Measurements from ENCODE around the gene SLC7A6. TPM values are rescaled to one million over a fixed set of nuclear protein-coding genes. Genes with fewer than 3 reads are reported as not detected.
"Not testable (repeated sequence)": the region's sequence is repeated elsewhere in the genome, so short reads cannot be mapped to it uniquely, and the experiment has no call there.

SLC7A6 gene
- total RNA-seq, 2 donors from 2014 or later = 99.8 to 131 TPM

GRCh38 chr16:68284847-68285246 lies 20.5 kb downstream of the SLC7A6 start:
- Mint-ChIP-seq H3K27me3 (ENCODE audit: low read depth) (no peaks in the 10 kb centered on the region), H3K4me1 (ENCODE audit: low read depth) (peaks cover 96% of the 10 kb centered on the region), H3K36me3 (ENCODE audit: insufficient read depth in 2 of 2) (peaks cover 12 to 34% of the 10 kb centered on the region in 2 donors), H3K27ac (peak overlapping the region; percentile 95), H3K4me3 (peak overlapping the region; percentile 48 to 66), H3K9me3 (no peaks in the 10 kb centered on the region)
- DNase-seq = no peak
- no peak for ATAC-seq (replicated peaks in 1 of 2)

GRCh38 chr16:68285683-68286082 lies 21.4 kb downstream of the SLC7A6 start:
- H3K4me3 Mint-ChIP-seq = peak overlapping the region; percentile 66 to 79
- no peaks in the 10 kb centered on the region for H3K27me3 Mint-ChIP-seq (ENCODE audit: low read depth)
- H3K27ac Mint-ChIP-seq = peak overlapping the region; percentile 68
- no peak for ATAC-seq (replicated peaks in 1 of 2)
- DNase-seq = no peak
- H3K9me3 Mint-ChIP-seq = no peaks in the 10 kb centered on the region
- H3K36me3 Mint-ChIP-seq (ENCODE audit: insufficient read depth in 2 of 2) = peaks cover 12 to 36% of the 10 kb centered on the region in 2 donors
- peaks cover 100% of the 10 kb centered on the region for H3K4me1 Mint-ChIP-seq (ENCODE audit: low read depth)

- peaks cover 14 to 37% of the 10 kb centered on the region in 2 donors for H3K36me3 Mint-ChIP-seq (ENCODE audit: insufficient read depth in 2 of 2)
- peak overlapping the region; percentile 68 for H3K27ac Mint-ChIP-seq
- H3K27me3 Mint-ChIP-seq (ENCODE audit: low read depth) = no peaks in the 10 kb centered on the region
- no peaks in the 10 kb centered on the region for H3K9me3 Mint-ChIP-seq
- H3K4me1 Mint-ChIP-seq (ENCODE audit: low read depth) = peaks cover 100% of the 10 kb centered on the region
- peak; percentile 26 to 37 for ATAC-seq (replicated peaks in 1 of 2)
- DNase-seq = no peak
- peak overlapping the region; percentile 66 to 79 for H3K4me3 Mint-ChIP-seq
These were observed 22.1 kb downstream of the SLC7A6 start for GRCh38 chr16:68286153-68287074.

GRCh38 chr16:68287276-68288251 lies 23.2 kb downstream of the SLC7A6 start:
- H3K36me3 Mint-ChIP-seq (ENCODE audit: insufficient read depth in 2 of 2) = peaks cover 10 to 37% of the 10 kb centered on the region in 2 donors
- peak overlapping the region; percentile 53 to 79 for H3K4me3 Mint-ChIP-seq
- DNase-seq (peak; percentile 49 to 50), ATAC-seq (replicated peaks in 1 of 2) (peak; percentile 40 to 52)
- H3K9me3 Mint-ChIP-seq = no peaks in the 10 kb centered on the region
- H3K4me1 Mint-ChIP-seq (ENCODE audit: low read depth) = peaks cover 98% of the 10 kb centered on the region
- no peaks in the 10 kb centered on the region for H3K27me3 Mint-ChIP-seq (ENCODE audit: low read depth)
- peak overlapping the region; percentile 89 for H3K27ac Mint-ChIP-seq

GRCh38 chr16:68288252-68288650 lies 23.9 kb downstream of the SLC7A6 start:
- Mint-ChIP-seq H3K4me3 (peak overlapping the region; percentile 53 to 79), H3K4me1 (ENCODE audit: low read depth) (peaks cover 95% of the 10 kb centered on the region), H3K27ac (peak overlapping the region; percentile 89), H3K9me3 (no peaks in the 10 kb centered on the region), H3K27me3 (ENCODE audit: low read depth) (no peaks in the 10 kb centered on the region), H3K36me3 (ENCODE audit: insufficient read depth in 2 of 2) (peaks cover 10 to 38% of the 10 kb centered on the region in 2 donors)
- no peak for ATAC-seq (replicated peaks in 1 of 2)
- DNase-seq = no peak

- H3K9me3 Mint-ChIP-seq; H3K27me3 Mint-ChIP-seq (ENCODE audit: low read depth); ATAC-seq (replicated peaks in 1 of 2); DNase-seq: not testable (repeated sequence)
- Mint-ChIP-seq H3K4me3 (peak overlapping the region; percentile 44 to 51), H3K4me1 (ENCODE audit: low read depth) (peaks cover 94% of the 10 kb centered on the region), H3K36me3 (ENCODE audit: insufficient read depth in 2 of 2) (peaks cover 14 to 41% of the 10 kb centered on the region in 2 donors), H3K27ac (peak overlapping the region; percentile 89)
These were observed 24.5 kb downstream of the SLC7A6 start for GRCh38 chr16:68288796-68289195.

GRCh38 chr16:68289202-68289601 lies 24.9 kb downstream of the SLC7A6 start:
- H3K36me3 Mint-ChIP-seq (ENCODE audit: insufficient read depth in 2 of 2) = peaks cover 16 to 43% of the 10 kb centered on the region in 2 donors
- H3K27ac Mint-ChIP-seq = peak overlapping the region; percentile 89
- no peak for ATAC-seq (replicated peaks in 1 of 2)

GRCh38 chr16:68289621-68290329 lies 25.4 kb downstream of the SLC7A6 start:
- H3K36me3 Mint-ChIP-seq (ENCODE audit: insufficient read depth in 2 of 2) = peaks cover 18 to 45% of the 10 kb centered on the region in 2 donors
- peak overlapping the region; percentile 89 for H3K27ac Mint-ChIP-seq
- peaks cover 91% of the 10 kb centered on the region for H3K4me1 Mint-ChIP-seq (ENCODE audit: low read depth)
- ATAC-seq (replicated peaks in 1 of 2) = peak; percentile 85 to 87
- no peaks in the 10 kb centered on the region for H3K27me3 Mint-ChIP-seq (ENCODE audit: low read depth)
- no peaks in the 10 kb centered on the region for H3K9me3 Mint-ChIP-seq
- DNase-seq = peak; percentile 65 to 72
- H3K4me3 Mint-ChIP-seq = peak overlapping the region; percentile 44 to 51

More at GRCh38 chr16:68289202-68289601, 24.9 kb downstream of the SLC7A6 start:
- H3K4me1 Mint-ChIP-seq (ENCODE audit: low read depth) = peaks cover 93% of the 10 kb centered on the region
- H3K4me3 Mint-ChIP-seq = peak overlapping the region; percentile 44 to 51
- DNase-seq = no peak
- H3K9me3 Mint-ChIP-seq = no peaks in the 10 kb centered on the region
- no peaks in the 10 kb centered on the region for H3K27me3 Mint-ChIP-seq (ENCODE audit: low read depth)

- H3K27ac Mint-ChIP-seq = peak overlapping the region; percentile 89
- ATAC-seq (replicated peaks in 1 of 2) (no peak), DNase-seq (no peak)
- no peaks in the 10 kb centered on the region for H3K9me3 Mint-ChIP-seq
- H3K36me3 Mint-ChIP-seq (ENCODE audit: insufficient read depth in 2 of 2) = peaks cover 17 to 42% of the 10 kb centered on the region in 2 donors
- peak overlapping the region; percentile 44 to 51 for H3K4me3 Mint-ChIP-seq
- H3K4me1 Mint-ChIP-seq (ENCODE audit: low read depth) = peaks cover 85% of the 10 kb centered on the region
- H3K27me3 Mint-ChIP-seq (ENCODE audit: low read depth) = no peaks in the 10 kb centered on the region
These were observed 26.1 kb downstream of the SLC7A6 start for GRCh38 chr16:68290450-68290849.

GRCh38 chr16:68291227-68291626 lies 26.9 kb downstream of the SLC7A6 start:
- Mint-ChIP-seq H3K4me3 (peak overlapping the region in 1 of 2 donors; percentile 48), H3K27ac (peak overlapping the region; percentile 94), H3K36me3 (ENCODE audit: insufficient read depth in 2 of 2) (peaks cover 15 to 45% of the 10 kb centered on the region in 2 donors), H3K27me3 (ENCODE audit: low read depth) (no peaks in the 10 kb centered on the region), H3K4me1 (ENCODE audit: low read depth) (peaks cover 82% of the 10 kb centered on the region), H3K9me3 (no peaks in the 10 kb centered on the region)
- ATAC-seq (replicated peaks in 1 of 2) = no peak
- no peak for DNase-seq

- no peak overlapping the region for H3K4me3 Mint-ChIP-seq
- H3K27ac Mint-ChIP-seq = peak overlapping the region; percentile 94
- DNase-seq = no peak
- H3K27me3 Mint-ChIP-seq (ENCODE audit: low read depth) = no peaks in the 10 kb centered on the region
- H3K4me1 Mint-ChIP-seq (ENCODE audit: low read depth) = peaks cover 70% of the 10 kb centered on the region
- peaks cover 15 to 40% of the 10 kb centered on the region in 2 donors for H3K36me3 Mint-ChIP-seq (ENCODE audit: insufficient read depth in 2 of 2)
- no peaks in the 10 kb centered on the region for H3K9me3 Mint-ChIP-seq
- ATAC-seq (replicated peaks in 1 of 2) = no peak
These were observed 28.1 kb downstream of the SLC7A6 start for GRCh38 chr16:68292425-68292824.

- Mint-ChIP-seq H3K4me1 (ENCODE audit: low read depth) (peaks cover 32% of the 10 kb centered on the region), H3K27me3 (ENCODE audit: low read depth) (no peaks in the 10 kb centered on the region), H3K4me3 (no peak overlapping the region), H3K36me3 (ENCODE audit: insufficient read depth in 2 of 2) (peaks cover 10 to 40% of the 10 kb centered on the region in 2 donors), H3K27ac (no peak overlapping the region), H3K9me3 (no peaks in the 10 kb centered on the region)
- DNase-seq = no peak
- ATAC-seq (replicated peaks in 1 of 2) = no peak
These were observed 32.0 kb downstream of the SLC7A6 start for GRCh38 chr16:68296291-68296690.

Measured in activated T-cell treated with anti-CD3 and anti-CD28 coated beads, Interleukin-2, amount 50 U/mL, for 72 hours (primary cell).